NCI-H2227 treated with DMSO at 0.1 percent for 48 hours (cell line): ENCODE data around the gene AFF1.

ENCODE experiments used
- DNase-seq: peaks from one replicate; lab custom pipeline; 2025; lab: John Stamatoyannopoulos, UW

Gene AFF1

DNA sequence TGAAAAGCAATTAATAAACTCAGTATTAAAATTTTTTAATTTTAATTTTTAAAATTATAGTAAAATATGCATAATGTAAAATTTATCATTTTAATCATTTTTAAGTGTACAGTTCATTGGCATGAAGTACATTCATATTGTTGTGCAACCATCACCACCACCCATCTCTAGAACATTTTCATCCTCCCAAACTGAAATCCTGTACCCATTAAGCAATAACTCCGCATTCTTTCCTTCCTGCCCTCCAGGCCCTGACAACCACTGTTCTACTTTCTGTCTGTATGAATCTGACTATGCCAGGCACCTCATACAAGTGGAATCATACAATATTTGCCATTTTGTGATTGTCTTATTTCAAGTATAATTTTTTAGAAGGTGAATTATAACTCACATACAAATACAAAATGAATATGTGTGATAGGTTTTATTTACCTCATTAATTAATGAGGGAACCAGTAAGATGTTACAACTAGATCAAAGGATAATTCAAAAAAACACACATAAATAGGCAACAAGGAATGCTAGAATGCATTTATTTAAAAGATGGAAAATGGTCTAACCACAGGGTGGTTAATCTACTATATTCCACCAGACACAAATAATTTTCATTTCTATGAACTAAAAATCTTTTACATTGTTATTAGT lies 13.1 kb upstream of the AFF1 start:
- no peak for DNase-seq

GRCh38 chr4:86924811-86925210 lies 10.0 kb upstream of the AFF1 start:
- DNase-seq, result no peak

- DNase-seq, result no peak
These were observed 8.2 kb upstream of the AFF1 start for GRCh38 chr4:86926435-86927086.

DNA sequence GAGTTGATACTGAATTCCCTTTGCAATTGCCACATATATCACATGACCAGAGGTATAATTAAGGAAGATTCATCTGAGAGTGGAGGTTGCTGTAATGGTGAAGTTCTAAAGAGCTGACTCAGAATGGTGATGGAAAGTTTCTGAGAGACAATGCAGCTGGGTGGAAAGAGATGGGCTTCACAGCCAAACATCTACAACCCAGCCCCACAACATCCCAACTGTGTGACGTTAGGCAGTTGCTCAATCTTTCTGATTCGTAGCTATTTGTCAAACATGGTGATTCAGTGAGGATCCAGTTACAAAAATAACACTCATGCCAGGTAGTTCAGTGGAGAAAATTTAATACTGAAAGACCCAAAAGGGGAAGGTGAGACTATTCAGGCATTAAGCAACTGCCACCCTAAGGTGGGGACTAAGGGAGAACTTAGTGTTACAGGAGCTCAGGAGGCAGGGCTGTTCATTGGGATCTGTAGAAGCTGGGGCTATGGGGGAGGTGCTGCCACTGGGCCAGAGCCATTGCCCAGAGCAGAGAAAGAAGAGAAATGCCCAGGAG lies 6.9 kb upstream of the AFF1 start:
- DNase-seq, result no peak

DNA sequence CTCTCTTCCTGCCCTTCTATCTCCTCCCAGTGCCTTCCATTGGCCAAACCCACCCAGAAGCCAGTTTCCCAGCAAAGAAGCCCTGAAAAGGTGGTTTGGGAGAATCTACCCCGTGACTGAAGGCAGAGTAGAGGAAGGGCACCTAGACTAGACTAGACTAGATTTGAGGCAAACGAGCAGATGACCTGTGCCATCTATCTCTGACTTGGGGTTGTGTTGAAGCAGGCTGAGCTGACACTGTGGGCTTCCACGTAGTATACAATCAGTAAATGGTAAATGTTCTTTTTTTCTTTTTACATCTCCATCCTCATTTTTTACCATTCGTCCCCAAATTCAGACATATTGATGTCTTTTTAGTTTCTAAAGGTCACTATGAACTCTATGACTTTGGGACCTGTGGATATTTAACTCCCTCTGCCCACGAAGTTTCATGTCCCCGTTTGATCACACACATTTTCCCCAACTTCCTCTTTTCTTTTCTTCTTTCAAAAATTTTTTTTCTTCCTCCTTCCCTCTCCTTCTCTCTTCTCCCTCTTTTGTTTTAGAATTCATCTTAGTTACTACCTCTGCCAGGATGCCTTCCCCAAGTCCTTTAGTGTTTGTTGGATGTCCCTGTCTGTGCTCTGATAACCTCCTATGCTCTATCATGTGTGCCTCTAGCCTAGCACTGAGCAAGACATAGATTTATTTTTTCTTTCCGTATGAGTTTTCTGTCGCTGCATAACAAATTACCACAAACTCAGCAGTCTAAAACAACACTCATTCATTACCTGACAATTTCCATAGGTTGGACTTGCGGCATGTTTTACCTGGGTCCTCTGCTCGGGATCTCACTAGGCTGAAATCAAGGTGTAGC lies 6.2 kb upstream of the AFF1 start:
- no peak for DNase-seq

- peak; percentile 8 for DNase-seq
These were observed 552 bp upstream of the AFF1 start for GRCh38 chr4:86934147-86934770.

GRCh38 chr4:86935566-86935852 lies 698 bp downstream of the AFF1 start:
- no peak for DNase-seq

DNA sequence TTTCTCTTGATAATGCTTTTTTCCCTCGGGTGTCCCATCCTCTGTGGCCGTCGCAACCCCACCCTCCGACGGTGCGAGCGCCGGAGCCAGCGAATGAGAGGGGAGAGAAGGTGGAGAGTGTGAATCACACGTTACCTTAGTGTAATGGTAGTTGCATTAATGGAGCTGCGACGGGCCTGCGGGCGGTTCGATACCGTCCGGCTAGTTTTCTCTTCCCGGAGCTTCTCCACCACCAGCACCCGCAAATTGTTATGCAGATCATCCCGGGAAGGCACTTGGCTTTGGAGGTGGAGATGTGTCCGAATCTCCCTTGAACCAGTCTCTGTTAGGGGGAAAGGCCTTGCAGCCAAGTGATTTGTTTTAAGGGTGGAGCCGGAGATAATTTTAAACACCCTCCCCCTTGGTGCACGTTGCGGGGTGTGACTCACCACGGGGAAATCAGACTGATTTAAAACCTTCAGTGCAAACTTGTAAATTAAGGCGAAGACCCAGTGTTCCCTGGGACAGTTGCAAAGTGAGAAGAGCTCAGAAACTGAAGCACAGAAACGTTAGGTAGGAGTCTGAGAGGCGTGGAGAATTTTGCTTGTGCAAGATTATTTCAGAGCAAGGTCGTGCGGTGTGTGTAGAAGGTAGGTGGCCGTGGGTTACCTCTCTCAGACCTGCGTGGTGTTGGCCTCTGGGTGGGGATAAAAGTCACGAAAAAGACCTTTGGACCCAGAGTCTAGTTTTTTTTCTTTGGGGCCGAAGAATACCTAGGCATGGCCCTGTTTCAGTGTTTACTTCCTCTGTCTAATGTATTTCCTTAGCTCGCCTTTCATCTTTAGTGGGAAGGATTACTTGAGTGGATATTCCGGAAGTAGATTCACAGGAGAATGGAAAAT lies 1.3 kb downstream of the AFF1 start:
- DNase-seq, result peak; percentile 60

- DNase-seq, result no peak
These were observed 4.1 kb downstream of the AFF1 start for GRCh38 chr4:86938771-86939520.

DNA sequence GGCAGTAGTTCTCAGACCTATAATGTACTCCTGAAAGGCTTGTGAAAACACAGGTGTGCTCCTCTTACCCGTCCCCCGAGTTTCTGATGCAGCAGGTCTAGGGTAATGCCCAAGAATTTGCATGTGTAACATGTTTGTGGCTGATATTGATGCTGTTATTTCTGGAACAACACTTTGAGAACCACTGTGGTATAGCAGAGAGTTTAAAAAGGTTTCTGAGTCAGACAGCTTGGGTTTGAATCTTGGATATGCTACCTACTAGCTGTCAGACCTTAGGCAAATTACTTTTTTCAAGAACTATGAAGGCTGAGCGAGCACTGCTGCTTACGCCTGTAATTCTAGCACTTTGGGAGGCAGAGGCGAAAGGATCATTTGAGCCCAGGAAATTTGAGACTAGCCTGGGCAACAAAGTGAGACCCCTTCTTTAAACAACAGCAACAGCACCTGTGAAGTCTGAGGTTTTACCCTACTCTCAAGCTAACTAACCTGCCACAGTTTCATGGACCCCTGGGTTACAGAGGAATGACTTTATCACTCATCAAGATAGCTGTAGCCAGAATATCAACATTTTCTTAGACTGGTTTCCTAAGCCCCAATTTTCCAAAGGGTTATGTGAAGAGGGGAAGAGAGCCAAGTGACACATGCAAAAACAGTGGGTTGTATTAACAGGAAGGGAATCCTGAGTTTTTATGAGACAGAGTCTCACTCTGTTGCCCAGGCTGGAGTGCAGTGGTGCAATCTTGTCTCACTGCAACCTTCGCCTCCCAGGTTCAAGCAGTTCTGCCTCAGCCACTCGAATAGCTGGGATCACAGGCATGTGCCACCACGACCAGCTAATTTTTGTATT lies 5.1 kb downstream of the AFF1 start:
- no peak for DNase-seq

GRCh38 chr4:86940920-86941460 lies 6.2 kb downstream of the AFF1 start:
- DNase-seq, result no peak

GRCh38 chr4:86942185-86942666 lies 7.4 kb downstream of the AFF1 start:
- no peak for DNase-seq

DNA sequence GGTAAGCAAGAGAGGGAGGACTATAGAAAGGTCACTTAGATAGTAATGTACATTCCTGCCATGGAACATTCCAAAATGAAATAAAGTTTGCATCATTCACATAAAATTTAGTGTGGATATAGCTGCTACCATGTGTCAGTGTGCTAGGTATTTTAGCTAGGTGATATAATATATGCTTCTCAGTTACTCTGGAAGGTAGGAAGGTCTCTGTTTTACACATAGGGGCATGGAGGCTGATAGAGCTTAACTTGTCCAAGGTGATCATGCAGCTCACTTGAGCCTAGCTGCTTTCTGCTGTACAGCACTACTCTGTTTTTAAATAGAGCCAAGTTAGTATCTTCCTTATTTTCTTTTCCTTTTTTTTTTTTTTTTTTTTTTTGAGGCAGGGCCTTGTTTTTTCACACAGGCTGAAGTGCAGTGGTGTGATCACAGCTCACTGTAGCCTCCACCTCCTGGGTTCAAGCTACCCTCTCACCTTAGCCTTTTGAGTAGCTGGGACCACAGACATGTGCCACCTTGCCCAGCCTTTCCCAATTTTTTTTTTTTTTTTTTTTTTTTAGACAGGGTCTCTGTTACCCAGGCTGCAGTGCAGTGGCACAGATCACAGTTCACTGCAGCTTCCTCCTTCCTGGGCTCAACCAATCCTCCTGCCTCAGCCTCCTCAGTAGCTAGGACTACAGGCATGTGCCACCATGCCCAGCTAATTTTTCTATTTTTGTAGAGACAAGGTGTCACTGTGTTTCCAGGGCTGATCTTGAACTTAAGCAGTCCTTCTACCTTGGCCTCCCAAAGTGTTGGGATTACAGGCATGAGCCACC lies 10.4 kb downstream of the AFF1 start:
- no peak for DNase-seq

- no peak for DNase-seq
These were observed 12.2 kb downstream of the AFF1 start for GRCh38 chr4:86946868-86947500.

GRCh38 chr4:86947501-86948120 lies 12.8 kb downstream of the AFF1 start:
- DNase-seq, result no peak

DNA sequence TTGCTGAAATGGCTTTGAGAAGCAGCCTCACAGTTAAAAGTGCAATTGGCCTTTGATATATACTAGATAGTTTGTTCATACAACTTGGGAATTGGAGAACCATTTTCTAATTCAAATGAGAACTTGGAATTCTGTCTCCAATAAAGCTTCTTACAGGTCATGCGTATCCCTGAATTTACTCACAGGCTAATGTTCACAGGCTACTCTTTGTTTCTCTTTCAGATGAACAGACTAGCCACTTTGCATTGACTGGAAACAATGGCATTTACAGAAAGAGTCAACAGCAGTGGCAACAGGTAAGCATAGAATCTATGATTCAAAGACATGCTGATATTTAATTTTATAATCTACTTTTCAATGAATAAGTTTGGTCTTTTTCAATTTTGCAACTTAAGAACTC lies 13.5 kb downstream of the AFF1 start:
- DNase-seq, result no peak

GRCh38 chr4:86950831-86951525 lies 16.2 kb downstream of the AFF1 start:
- DNase-seq, result no peak
